ENCODE measurements around the gene PIEZO2.
"Not testable (repeated sequence)": the region's sequence is repeated elsewhere in the genome, so short reads cannot be mapped to it uniquely, and the experiment has no call there.

Gene PIEZO2

GRCh38 chr18:10620670-10621329 lies 528.6 kb downstream of the PIEZO2 start:
- H3K4me1 Mint-ChIP-seq, H3K9me3 Mint-ChIP-seq, CTCF ChIA-PET, DNase-seq, H3K36me3 Mint-ChIP-seq, H3K27ac Mint-ChIP-seq, H3K4me3 Mint-ChIP-seq, H3K27me3 Mint-ChIP-seq: not testable (repeated sequence)
